GM19025 (cell line): ENCODE results near the gene TDRD1.
A peak's percentile ranks its signal among the peaks of the same experiment; 100 is the strongest.
"Not testable (repeated sequence)": the region's sequence is repeated elsewhere in the genome, so short reads cannot be mapped to it uniquely, and the experiment has no call there.

Experiments used
- ATAC-seq: cut with Tn5 transposase; IDR thresholded peaks from one replicate; pipeline ENCODE4 v1.9.1; 2021; ENCODE audit warnings: mild to moderate bottlenecking, low read depth, moderate library complexity; ENCODE audit not compliant: unreplicated experiment

The TDRD1 gene

GRCh38 chr10:114179148-114179547 is at the start of gene TDRD1:
Gene TDRD1, plus strand, starts transcription at chr10:114179353. Its CDS starts 8,479 bp downstream, at chr10:114187832.
- no peak for ATAC-seq

GRCh38 chr10:114131094-114131493 is 48.1 kb upstream of the TDRD1 start:
- no peak for ATAC-seq

DNA sequence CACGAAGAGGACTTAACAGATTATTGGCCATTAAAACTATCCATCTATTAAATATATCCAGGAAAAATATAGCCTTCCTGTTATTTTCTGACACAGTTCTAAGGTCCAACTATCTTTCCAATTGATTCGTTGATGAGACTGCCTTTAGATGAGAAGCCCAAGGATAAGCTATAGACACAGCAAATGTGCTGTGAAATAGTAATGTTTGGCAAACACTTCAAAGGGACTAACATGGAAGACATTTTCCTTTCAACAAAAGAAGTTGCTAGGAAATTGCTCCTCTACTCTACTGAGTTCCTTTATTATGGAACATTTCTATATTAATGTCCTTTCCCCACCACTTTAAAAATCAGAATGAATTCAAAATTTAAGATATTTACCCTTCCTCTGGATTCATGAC is 43.7 kb upstream of the TDRD1 start:
- no peak for ATAC-seq

DNA sequence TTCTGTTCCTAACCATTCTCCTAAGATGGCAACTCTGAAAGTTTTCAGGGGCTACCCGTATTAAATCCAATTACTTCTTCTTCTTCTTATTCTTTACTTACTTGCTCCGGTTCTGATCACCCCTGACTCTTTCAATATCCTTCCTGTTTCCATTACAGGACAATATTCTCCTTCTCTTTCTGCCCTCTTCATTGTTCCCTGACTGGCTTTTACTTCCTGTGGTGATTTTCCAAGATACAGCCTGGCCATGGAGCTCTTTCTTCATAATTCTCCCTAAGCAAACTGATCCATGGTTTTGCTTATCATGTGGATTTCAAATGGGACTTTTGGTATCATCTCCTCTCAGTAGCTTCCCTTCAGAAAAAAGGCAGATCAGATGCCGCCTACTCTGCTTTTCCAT is 40.6 kb upstream of the TDRD1 start:
- ATAC-seq, result no peak

DNA sequence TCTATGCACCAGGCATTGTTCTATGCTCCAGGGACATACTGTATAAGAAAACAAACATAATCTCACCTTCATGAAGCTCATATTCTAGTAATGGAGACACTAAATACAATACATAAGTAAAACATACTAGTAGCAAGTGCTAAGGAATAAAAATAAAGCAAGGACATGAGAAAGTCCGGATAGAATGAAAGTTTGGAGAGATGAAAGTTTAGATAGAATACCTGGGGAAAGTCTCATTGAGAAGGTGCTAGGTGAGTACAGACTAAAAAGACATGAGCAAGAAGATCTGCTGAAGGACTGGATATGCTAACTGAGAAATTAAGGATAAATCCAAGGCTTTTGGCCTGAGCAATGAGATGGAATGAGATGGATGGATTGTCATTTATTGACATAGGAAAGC is 39.1 kb upstream of the TDRD1 start:
- ATAC-seq, result no peak

DNA sequence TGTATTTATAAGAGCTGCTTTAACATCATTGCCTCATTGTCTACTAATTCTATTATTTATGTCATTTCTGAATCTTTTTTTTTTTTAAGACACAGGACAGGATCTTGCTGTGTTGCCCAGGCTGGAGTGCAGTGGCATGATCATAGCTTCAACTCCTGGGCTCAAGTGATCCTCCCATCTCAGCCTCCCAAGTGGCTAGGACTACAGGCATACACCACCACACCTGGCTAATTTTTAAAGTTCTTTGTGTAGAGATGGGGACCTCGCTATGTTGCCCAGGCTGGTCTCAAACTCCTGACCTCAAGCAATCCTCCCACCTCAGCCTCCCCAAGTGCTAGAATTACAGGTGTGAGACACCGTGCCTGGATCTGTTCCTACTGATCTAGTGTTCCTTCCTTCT is 38.3 kb upstream of the TDRD1 start:
- ATAC-seq, result not testable (repeated sequence)

- no peak for ATAC-seq
Observed at GRCh38 chr10:114142018-114142417, 37.1 kb upstream of the TDRD1 start.

GRCh38 chr10:114143160-114143559 is 36.0 kb upstream of the TDRD1 start:
- no peak for ATAC-seq

- not testable (repeated sequence) for ATAC-seq
Observed at GRCh38 chr10:114149476-114149875, 29.7 kb upstream of the TDRD1 start.

GRCh38 chr10:114151486-114151885 is 27.7 kb upstream of the TDRD1 start:
- no peak for ATAC-seq

GRCh38 chr10:114151892-114152291 is 27.3 kb upstream of the TDRD1 start:
- no peak for ATAC-seq

GRCh38 chr10:114157912-114158311 is 21.2 kb upstream of the TDRD1 start:
- ATAC-seq, result no peak

DNA sequence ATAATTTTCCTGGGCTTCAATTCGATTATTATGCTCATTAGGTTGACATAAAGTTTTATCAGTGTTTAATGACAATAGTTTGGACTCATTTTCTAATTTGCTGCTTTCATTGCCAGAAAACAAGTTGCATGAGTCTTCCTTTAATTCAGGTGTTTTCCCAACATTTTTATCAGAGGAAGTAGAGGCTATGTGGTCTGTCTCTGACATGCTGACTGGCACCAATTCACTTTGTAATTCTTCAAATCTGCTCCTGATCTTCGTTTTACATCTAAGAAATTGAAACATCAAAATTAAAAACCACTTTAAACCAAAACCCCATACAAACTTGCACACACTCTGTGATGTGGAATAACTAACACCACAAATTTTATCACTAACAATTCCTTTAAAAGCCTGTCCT is 16.1 kb upstream of the TDRD1 start:
- no peak for ATAC-seq

DNA sequence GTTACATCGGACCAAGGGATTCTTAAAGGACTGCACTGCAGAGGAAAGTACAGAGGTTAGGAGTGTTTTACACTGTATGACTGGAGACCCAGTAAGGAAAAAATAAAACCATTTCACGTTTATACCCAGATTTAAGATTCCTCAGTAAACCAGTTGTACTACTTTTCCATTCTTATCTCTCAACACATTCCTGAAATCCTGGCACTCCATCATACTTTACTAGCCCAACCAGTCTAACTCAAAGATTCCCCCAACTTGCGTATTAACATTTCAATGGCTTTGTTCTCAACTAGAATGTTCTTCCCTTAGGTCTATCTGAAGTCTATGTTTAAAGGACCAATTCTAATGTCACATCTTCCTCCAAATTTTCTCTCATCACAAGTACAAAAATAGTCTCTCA is 13.1 kb upstream of the TDRD1 start:
- ATAC-seq, result no peak

DNA sequence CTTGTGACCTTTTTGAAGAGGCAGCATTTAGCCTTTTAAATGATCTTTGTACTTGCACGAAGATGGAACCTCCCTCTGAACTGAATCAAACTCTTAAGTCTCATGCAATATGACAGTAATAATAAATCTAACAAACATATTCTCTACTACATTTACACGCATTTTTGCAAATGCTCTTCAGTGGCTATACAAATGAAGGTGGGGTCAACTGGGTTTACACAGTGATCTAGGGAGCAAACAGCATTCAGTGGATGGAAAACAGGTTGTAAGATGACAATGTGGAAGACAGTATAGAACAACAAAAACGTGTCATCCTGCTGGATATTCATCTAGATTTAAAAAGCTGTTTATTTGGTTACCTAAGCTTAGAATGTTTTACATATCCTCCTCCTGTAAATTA is 12.7 kb upstream of the TDRD1 start:
- ATAC-seq, result no peak

DNA sequence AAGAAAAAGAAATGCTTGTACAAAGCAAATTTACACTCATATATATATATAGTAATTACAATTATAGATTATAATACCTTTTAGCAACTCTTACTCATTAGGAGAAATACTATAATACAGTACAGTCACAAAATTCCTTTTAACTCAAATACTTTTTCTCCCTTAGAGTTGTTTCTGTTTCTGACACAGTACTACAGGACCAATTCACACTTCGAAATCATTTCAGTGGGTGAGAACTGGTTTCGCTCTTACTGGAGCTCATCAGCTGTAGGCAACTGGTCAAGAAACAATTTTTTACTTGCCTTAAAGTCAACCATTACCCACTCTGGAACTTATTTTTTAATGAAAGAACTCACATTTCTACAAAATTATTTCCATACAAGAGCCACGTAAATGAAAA is 11.2 kb upstream of the TDRD1 start:
- ATAC-seq, result no peak

GRCh38 chr10:114168450-114169009 is 10.6 kb upstream of the TDRD1 start:
- ATAC-seq, result no peak

GRCh38 chr10:114172216-114172615 is 6.9 kb upstream of the TDRD1 start:
- ATAC-seq, result no peak

GRCh38 chr10:114172776-114173602 is 6.2 kb upstream of the TDRD1 start:
- no peak for ATAC-seq

GRCh38 chr10:114173603-114173920 is 5.6 kb upstream of the TDRD1 start:
- ATAC-seq, result no peak

DNA sequence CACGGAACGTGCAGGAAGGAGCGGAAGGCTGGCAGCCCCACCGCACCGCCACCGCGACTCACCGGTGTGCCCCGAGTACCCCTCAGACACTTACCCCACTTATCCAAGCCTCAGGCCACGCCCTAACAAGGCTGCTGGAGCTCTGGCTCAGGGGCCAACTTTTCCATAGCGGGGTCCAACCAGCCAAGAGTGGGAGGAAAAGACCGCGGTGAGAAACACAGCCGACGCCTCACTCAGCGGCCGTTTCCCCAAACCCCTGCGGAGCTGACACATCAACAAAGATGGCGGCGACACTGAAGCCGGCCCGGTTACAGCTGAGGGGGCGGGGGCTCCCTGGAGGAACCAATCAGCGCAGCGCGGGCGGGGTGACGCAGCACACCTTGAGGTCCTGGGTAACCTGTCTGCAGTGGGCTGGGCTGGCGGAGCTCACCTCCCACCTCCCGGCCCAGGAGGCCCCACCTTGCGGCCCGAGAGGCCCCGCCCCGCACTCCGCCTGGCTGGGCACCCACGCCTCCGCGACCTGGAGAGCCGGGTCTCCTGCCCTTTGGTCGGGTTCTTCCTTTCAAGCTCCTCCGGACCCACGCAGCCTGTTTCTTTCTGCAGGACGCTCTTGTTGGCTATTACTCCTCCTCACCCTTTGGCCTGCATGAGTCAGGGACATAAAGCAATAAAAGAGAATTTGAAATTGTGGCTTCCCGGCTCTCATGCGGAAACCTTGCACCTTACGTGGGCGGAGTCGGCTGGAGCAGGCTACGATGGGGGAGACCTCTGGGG is 5.0 kb upstream of the TDRD1 start, which contains the start of gene CCDC186:
CCDC186 (minus strand) TSS at position 283 of the 774 bp plus-strand sequence. CDS start 10,935 bp downstream, outside the sequence.
- peak; percentile 99 for ATAC-seq
